IMR-90 (cell line): Measurements from ENCODE around the gene GTF3C4. TPM values are rescaled to one million over a fixed set of nuclear protein-coding genes. Genes with fewer than 3 reads are reported as not detected.
"Not testable (repeated sequence)": the region's sequence is repeated elsewhere in the genome, so short reads cannot be mapped to it uniquely, and the experiment has no call there.

Experiments
- ATAC-seq: fragments of 200-7000 bp; cut with Tn5 transposase; 2 replicates; pipeline ENCODE4 v1.9.1; 2020; ENCODE audit warnings: low read depth, mild to moderate bottlenecking, moderate library complexity
- BruUV-seq: library from RNA; stranded (reverse); fragments of 400-500 nt; replicated peaks from 2 replicates; lab custom pipeline; 2021; lab: Mats Ljungman, UMichigan
- CTCF ChIA-PET: fragments of 300-600 bp; formaldehyde crosslinking; extraction: SDS; loops from one replicate; lab custom pipeline; 2021; ENCODE audit warnings: antibody characterized with exemption; lab: Yijun Ruan, JAX
- POLR2A ChIA-PET: fragments of 300-600 bp; sonication (Branson Sonifier 250); formaldehyde crosslinking; loops from one replicate; lab custom pipeline; 2022; ENCODE audit warnings: antibody characterized with exemption; ENCODE audit not compliant: unreplicated experiment; lab: Charles Lee
- DNase-seq: peaks from one replicate; pipeline ENCODE4 v3.0.0; 2013
- H2AFZ ChIP-seq: replicated peaks from 2 replicates; pipeline ENCODE3; 2013; ENCODE audit warnings: low read length, mild to moderate bottlenecking; ENCODE audit not compliant: poor library complexity
- H2AK5ac ChIP-seq: 2 replicates; pipeline ENCODE4 v1.6.1; 2013; ENCODE audit warnings: low read depth, low read length, inconsistent platforms
- H2AK9ac ChIP-seq: replicated peaks from 2 replicates; pipeline ENCODE3; 2013; ENCODE audit warnings: mild to moderate bottlenecking, low read depth, low read length, moderate library complexity; ENCODE audit not compliant: poor library complexity
- H2BK120ac ChIP-seq: 2 replicates; pipeline ENCODE4 v1.6.1; 2013; ENCODE audit warnings: low read depth, low read length, inconsistent platforms
- H2BK15ac ChIP-seq: 3 replicates; pipeline ENCODE4 v1.6.1; 2013; ENCODE audit warnings: low read depth, low read length, inconsistent platforms
- H2BK20ac ChIP-seq: 2 replicates; pipeline ENCODE4 v1.6.1; 2013; ENCODE audit warnings: low read depth, mild to moderate bottlenecking, inconsistent platforms, low read length, moderate library complexity
- H2BK5ac ChIP-seq: 2 replicates; pipeline ENCODE4 v1.6.1; 2013; ENCODE audit warnings: mild to moderate bottlenecking, low read depth, low read length, inconsistent platforms; ENCODE audit not compliant: poor library complexity, severe bottlenecking
- H3K14ac ChIP-seq: replicated peaks from 2 replicates; pipeline ENCODE4 v1.6.1; 2013; ENCODE audit warnings: low read depth, low read length, inconsistent platforms
- H3K18ac ChIP-seq: 2 replicates; pipeline ENCODE4 v1.6.1; 2013; ENCODE audit warnings: low read depth, low read length, control low read depth
- H3K23ac ChIP-seq: 2 replicates; pipeline ENCODE4 v1.6.1; 2013; ENCODE audit warnings: low read depth, low read length, inconsistent platforms
- H3K27ac ChIP-seq: 2 replicates; pipeline ENCODE4 v1.5.1; 2013; ENCODE audit warnings: mild to moderate bottlenecking, control low read depth, low read length; ENCODE audit not compliant: insufficient read depth
- H3K27me3 ChIP-seq: 2 replicates; pipeline ENCODE4 v1.6.1; 2013; ENCODE audit warnings: low read length; ENCODE audit not compliant: control insufficient read depth, insufficient read depth
- H3K36me3 ChIP-seq: 2 replicates; pipeline ENCODE4 v1.6.1; 2013; ENCODE audit warnings: low read length, mixed read lengths; ENCODE audit not compliant: control insufficient read depth, insufficient read depth
- H3K4ac ChIP-seq: 2 replicates; pipeline ENCODE4 v1.6.1; 2013; ENCODE audit warnings: low read depth, low read length, inconsistent platforms
- H3K4me1 ChIP-seq: 2 replicates; pipeline ENCODE4 v1.6.1; 2013; ENCODE audit warnings: low read length, mixed read lengths; ENCODE audit not compliant: control insufficient read depth, insufficient read depth
- H3K4me2 ChIP-seq: 2 replicates; pipeline ENCODE4 v1.6.1; 2013; ENCODE audit warnings: low read depth, mild to moderate bottlenecking, control low read depth, low read length, moderate library complexity
- H3K4me3 ChIP-seq: 2 replicates; pipeline ENCODE4 v1.5.1; 2013; ENCODE audit warnings: low read depth, mild to moderate bottlenecking, control low read depth, low read length, moderate library complexity; ENCODE audit not compliant: insufficient read depth
- H3K56ac ChIP-seq: 2 replicates; pipeline ENCODE4 v1.6.1; 2013; ENCODE audit warnings: low read length, inconsistent platforms; ENCODE audit not compliant: insufficient read depth; ENCODE audit errors: extremely low read depth
- H3K79me1 ChIP-seq, 2 experiments: 2 replicates each; pipeline ENCODE4 v1.6.1; 2013; ENCODE audit warnings: low read length in 2 of 2, inconsistent platforms in 1 of 2, low read depth in 1 of 2
- H3K9ac ChIP-seq: 2 replicates; pipeline ENCODE4 v1.6.1; 2013; ENCODE audit warnings: low read depth, low read length, control low read depth
- H3K9me1 ChIP-seq: 2 replicates; pipeline ENCODE4 v1.6.1; 2013; ENCODE audit warnings: low read length, inconsistent platforms; ENCODE audit not compliant: insufficient read depth
- H3K9me3 ChIP-seq: 2 replicates; pipeline ENCODE4 v1.6.1; 2013; ENCODE audit warnings: low read length; ENCODE audit not compliant: control insufficient read depth, insufficient read depth
- H4K20me1 ChIP-seq: 2 replicates; pipeline ENCODE4 v1.6.1; 2013; ENCODE audit warnings: low read length, inconsistent platforms; ENCODE audit not compliant: insufficient read depth
- H4K5ac ChIP-seq: 2 replicates; pipeline ENCODE4 v1.6.1; 2013; ENCODE audit warnings: mild to moderate bottlenecking, low read depth, low read length, control low read depth
- H4K8ac ChIP-seq, 2 experiments: 2 replicates each; pipeline ENCODE4 v1.6.1; 2013; ENCODE audit warnings: low read depth in 2 of 2, low read length in 2 of 2, control low read depth in 1 of 2, inconsistent platforms in 1 of 2
- H4K91ac ChIP-seq: 2 replicates; pipeline ENCODE4 v1.6.1; 2013; ENCODE audit warnings: low read depth, low read length, inconsistent platforms; ENCODE audit not compliant: insufficient read depth
- WGBS, 2 experiments: methylation state at CpG; one replicate each; pipeline versions ENCODE4 v1.1.5 to v1.1.7; 2013; ENCODE audit warnings: missing lambda C conversion rate in 2 of 2; ENCODE audit not compliant: insufficient read length in 1 of 2; ENCODE audit errors: extremely low coverage in 2 of 2; 5-methylcytosine and 5-hydroxymethylcytosine counted together
- dilution Hi-C: fragments of 300-500 bp; cut with HindIII; formaldehyde crosslinking; loops from one replicate; pipeline ENCODE4 v1.14.3; 2018; ENCODE audit warnings: low sequenced_read_pairs; ENCODE audit not compliant: unreplicated experiment
- in situ Hi-C: fragments of 300-500 bp; cut with MboI; formaldehyde crosslinking; loops from 3 replicates; pipeline ENCODE4 v1.14.3; 2019; ENCODE audit warnings: low sequenced_read_pairs, inconsistent platforms, mixed read lengths
- intact Hi-C: fragments of 100-400 bp; cut with micrococcal nuclease; formaldehyde crosslinking; loops from 2 replicates; pipeline ENCODE4 v1.10.0; 2022
- polyA plus RNA-seq, 3 experiments: library from polyadenylated mRNA; depleted of rRNA; stranded (reverse); fragments of >200 nt; gene quantifications; 2 replicates each; pipeline ENCODE4 v1.2.3, GENCODE V29; 2012; ENCODE audit warnings: low replicate concordance in 1 of 3
- total RNA-seq: library from RNA; depleted of rRNA; stranded (reverse); fragments of >200 nt; gene quantifications from 2 replicates; pipeline ENCODE4 v1.2.3, GENCODE V29; 2012

GTF3C4 gene
- total and polyA plus RNA-seq, 2 of the 4 experiments (the other 2 are of a cell fraction): 4.7 to 16.5 TPM

DNA sequence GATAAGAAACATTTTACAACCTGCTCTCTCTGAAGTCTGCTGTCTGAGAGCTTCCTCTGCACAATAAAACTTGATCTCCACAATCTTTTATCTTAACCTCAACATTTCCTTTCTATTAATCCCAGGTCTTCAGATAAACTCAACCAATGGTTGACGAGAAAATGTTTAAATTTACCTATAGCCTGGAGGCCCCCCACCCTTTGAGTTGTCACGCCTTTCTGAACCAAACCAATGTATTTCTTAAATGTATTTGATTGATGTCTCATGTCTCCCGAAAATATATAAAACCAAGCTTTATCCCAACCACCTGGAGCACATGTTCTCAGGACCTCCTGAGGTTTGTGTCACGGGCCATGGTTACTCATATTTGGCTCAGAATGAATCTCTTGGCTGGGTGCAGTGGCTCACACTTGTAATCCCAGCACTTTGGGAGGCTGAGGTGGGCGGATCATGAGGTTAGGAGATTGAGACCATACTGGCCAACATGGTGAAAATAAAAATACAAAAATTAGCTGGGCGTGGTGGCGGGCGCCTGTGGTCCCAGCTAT lies 48.2 kb downstream of the GTF3C4 start:
- H2BK15ac ChIP-seq, H2BK5ac ChIP-seq, H3K4me2 ChIP-seq, H4K91ac ChIP-seq, H3K9me1 ChIP-seq, CTCF ChIA-PET, H2BK20ac ChIP-seq, H3K4me1 ChIP-seq, H3K79me1 ChIP-seq, dilution Hi-C loops, H4K8ac ChIP-seq, H3K9ac ChIP-seq, H3K4me3 ChIP-seq, H2AK9ac ChIP-seq, H3K23ac ChIP-seq, intact Hi-C loops, H3K9me3 ChIP-seq, H3K18ac ChIP-seq, H3K56ac ChIP-seq, H2AFZ ChIP-seq, POLR2A ChIA-PET, BruUV-seq, ATAC-seq, DNase-seq, H2AK5ac ChIP-seq, H4K5ac ChIP-seq, H3K27ac ChIP-seq, H3K4ac ChIP-seq, H3K36me3 ChIP-seq, H4K20me1 ChIP-seq, in situ Hi-C loops, H3K14ac ChIP-seq, H2BK120ac ChIP-seq: not testable (repeated sequence)
- peaks cover 24% of the 10 kb centered on the region for H3K27me3 ChIP-seq
- WGBS, 2 experiments: 84% methylated on average over 4 of the region's 8 CpGs; no CpG with 5 or more reads in 1 of the 2 experiments
